GM19023 (cell line): ENCODE results near the gene GAL3ST1.
"Not testable (repeated sequence)": the region's sequence is repeated elsewhere in the genome, so short reads cannot be mapped to it uniquely, and the experiment has no call there.

ENCODE experiments used
- ATAC-seq: cut with Tn5 transposase; IDR thresholded peaks from one replicate; pipeline ENCODE4 v1.9.1; 2021; ENCODE audit warnings: mild to moderate bottlenecking, moderate library complexity; ENCODE audit not compliant: unreplicated experiment

Gene GAL3ST1

DNA sequence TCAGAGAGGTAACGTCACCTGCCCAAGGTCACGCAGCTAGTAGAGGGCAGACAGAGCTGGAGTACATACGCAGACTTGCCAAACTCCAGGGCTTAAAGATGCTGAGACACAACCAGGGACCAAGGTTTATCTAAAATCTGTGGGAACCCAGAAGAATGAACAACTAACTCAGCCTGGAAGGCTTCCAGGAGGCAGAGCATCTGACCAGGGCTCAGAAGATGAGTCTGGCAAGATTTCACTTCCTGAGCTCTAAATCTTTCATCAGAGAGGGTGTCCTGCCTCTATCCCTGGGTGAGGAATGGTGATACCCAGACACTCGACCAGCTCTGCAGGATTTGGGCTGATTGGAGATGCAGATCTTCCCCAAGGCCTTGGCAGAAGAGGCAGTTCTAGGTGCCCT, 9.1 kb downstream of the GAL3ST1 start:
- no peak for ATAC-seq

DNA sequence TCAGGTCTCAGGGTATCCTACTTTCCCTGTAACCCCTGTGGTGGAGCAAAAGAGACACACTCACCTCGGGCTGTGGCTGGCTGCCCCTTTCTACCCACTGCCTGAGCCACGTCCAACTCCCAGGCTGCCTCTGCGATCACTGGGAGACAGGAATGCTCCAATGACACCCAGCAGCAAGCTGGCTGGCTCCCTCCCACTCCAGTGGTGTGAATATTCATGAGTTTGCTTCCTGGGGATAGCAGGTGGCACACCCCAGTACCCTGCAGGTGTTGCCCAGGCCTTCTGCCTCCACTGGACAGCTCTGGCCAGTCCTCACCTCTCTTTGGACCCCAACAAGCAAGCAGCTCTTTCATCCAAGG, 9.7 kb downstream of the GAL3ST1 start:
- no peak for ATAC-seq

DNA sequence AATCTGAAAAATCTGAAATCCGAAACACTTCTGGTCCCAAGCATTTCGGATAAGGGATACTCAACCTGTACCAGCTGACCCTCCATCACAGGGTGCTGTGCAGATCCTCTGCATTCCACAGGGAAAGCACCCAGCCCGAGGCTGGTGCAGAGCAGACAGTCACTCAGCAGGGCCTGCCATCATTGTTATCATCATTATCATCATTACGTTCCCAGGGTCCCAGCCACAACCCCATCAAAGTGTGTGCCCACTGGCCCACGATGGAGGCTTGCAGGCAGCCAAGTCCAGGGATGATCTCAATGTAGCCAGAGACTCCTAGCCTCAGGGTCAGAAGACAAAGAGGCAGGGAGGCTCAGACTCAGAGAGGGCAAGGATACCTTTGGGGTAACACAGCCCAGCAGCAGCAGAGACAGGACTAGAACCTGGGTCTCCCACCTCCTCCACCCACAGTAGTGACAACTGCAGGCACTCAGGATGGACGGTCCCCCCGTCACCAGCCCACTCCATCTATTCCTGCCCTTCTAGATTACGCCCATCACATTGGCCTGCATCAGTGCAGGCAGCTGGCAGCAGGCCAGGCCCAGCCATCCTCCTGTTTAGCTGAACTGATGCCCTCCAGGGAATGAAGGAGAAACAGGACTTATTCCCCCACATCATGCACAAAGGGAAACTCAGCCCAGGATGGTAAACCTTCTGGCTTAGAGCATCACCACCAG, 10.3 kb downstream of the GAL3ST1 start:
- no peak for ATAC-seq

DNA sequence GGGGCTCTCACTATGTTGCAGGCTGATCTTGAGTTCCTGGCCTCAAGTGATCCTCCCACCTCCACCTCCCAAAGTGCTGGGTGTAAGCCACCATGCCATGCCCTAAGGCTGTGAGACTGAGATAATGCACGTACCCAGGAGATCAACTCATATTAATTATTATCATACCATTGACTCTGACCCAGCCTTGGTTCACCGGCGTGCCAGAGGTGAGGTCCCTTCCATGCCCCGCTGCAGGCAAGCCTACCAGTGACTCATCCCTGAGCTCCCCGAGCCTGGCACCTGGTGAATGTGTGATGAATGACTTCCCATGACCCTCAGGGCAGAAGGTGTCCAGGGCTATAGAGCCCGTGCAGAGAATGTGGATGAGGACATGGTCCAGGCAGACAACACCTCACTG, 12.1 kb downstream of the GAL3ST1 start:
- ATAC-seq = no peak

DNA sequence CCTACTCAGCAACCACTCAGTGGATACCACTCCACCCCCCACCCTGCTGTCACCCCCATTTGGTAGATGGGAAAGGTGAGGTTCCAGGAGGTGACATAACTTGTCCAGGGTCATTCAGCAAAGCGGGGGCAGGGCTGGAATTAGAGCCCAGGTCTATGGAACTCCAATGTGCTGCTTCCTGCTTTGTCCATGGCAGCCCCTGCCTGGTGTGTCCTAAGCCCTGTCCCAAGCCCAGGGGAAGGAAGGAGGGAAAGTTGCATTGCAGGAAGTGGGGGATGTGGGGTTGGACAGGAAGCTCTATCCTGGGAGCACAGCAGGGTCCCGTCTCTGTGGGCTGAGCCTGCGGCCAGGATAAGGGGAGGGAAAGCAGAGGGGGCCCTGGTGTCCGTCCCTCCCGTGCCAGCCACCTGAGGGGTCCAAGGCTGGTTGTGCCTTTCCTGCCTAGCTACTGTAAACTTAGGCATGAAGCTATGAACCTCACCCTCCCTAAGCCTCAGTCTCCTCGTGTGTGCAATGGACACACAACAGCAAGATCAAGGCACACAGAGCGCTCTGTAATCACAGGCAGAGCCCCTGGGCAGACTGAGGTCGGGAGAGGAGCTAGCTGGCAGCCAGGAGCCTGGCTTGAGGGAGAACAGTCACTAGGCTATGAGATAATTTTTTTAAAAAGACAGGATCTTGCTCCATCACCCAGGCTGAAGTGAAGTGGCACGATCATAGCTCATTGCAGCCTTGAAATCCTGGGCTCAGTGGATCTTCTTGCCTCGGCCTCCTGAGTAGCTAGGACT, 12.9 kb downstream of the GAL3ST1 start:
- ATAC-seq = no peak

DNA sequence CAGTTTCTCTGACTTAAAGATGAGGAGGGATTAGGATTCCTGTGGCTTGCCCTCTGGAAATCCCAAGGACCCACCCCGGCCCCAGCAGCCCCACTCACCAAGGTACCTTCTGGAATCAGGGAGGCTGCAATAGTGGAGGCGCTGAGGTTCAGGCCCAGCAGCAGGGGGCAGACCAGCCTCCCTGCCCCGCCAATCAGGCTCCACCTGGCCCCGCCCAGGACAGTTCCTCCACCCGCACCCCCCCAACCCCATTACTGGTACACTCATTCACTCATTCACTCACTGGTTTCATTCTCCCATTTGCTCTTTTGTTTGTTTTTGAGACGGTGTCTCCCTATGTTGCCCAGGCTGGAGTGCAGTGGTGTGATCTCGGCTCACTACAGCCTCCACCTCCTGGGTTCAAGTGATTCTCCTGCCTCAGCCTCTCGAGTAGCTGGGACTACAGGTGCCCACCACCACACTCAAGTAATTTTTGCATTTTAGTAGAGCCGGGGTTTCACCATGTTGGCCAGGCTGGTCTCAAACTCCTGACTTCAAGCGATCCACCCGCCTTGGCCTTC, 13.7 kb downstream of the GAL3ST1 start:
- not testable (repeated sequence) for ATAC-seq

DNA sequence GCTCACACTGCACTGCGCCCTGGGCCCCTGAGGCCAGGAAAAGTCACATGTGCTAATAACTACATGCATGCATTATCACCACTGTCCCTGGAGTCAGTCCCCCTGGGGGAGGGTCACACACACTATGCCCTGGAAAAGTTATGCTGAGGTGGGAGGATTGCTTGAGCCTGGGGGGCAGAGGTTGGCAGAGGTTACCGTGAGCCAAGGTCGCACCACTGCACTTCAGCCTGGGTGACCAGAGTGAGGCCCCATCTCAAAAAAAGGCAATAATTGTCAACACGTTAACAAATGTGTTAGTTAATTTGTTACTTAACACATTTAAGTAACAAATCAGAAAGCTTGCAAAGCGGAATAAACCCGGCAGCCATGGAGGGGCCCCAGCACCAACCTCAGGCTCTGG, 14.6 kb downstream of the GAL3ST1 start:
- ATAC-seq = no peak

DNA sequence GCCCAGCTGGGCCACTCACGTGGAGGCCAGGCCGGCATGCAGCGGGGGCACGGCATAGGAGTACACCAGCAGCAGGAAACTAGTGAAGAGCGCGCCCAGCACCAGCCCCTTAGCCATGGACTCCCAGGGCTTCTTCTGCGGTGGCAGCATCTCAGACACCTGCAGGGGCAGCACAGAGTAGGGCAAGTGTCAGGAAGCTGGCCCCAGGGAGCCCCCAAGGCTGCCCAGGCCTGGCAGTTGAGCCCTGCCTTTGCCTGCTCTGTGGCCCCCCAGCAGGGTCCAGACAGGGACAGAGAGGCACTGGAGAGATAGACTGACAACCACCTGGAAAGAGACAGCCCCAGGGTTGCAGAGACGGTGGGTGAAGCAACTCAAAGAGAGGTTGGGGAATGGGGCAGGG, 17.2 kb downstream of the GAL3ST1 start:
- no peak for ATAC-seq

DNA sequence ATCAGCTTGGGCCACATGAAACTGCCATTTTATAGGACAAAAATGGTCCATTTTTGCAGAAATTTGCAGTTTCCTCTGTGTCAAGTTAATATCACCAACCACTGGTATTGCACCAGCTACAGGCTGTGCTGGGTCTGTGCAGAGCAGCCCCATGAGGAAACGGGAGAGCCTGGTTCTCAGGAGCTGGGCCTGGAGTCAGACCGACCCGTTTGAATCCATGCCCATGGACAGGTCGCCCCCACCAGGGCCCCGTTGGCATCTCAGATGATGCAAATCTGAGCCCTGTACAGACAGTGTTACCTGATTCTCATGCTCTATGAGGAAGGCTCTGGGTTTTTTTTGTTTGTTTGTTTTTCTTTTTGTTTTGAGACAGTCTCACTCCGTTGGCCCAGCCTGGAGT, 18.1 kb downstream of the GAL3ST1 start:
- no peak for ATAC-seq

DNA sequence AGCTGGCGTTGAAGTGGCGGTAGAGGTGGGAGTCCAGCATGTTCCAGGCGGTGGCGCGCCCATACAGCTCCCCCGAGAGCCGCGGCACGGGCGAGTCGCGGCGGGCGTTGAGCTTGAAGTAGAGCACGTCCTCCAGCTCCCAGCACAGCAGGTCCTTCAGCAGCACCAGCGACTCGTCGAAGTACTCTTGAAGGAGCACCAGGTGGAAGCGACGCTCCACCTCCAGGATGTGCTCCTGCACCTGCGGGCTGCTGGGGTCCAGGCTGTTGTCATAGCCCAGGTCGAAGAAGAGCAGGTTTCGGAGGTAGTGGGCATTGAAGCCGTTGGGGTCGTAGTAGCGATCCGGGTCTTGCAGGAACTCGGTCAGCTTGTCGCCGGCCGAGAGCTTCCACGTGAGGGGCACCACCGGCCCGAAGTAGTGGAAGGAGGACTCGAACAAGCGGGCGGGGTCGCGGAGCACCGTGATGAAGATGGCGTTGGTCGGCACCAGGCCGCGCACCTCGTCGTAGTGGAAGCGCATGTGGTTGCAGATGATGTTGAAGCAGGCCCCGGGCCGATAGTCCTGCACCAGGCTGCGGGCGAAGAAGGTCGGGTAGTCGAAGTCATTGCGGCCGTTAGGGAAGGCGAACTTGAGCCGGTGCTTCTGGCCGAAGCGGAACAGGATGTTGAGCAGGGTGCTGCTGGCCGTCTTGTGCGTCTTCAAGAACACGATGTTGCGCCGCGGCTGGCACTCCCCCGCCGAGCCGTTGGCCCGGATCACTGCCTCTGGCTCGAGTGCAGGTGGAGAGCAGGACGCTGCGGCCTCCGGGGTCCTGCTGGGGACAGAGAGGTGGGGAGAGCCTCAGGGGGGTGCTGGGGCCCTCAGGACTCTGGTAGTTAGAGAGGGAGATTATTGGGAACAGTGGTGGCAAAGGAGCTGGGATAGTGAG, 18.9 kb downstream of the GAL3ST1 start:
- ATAC-seq = no peak

DNA sequence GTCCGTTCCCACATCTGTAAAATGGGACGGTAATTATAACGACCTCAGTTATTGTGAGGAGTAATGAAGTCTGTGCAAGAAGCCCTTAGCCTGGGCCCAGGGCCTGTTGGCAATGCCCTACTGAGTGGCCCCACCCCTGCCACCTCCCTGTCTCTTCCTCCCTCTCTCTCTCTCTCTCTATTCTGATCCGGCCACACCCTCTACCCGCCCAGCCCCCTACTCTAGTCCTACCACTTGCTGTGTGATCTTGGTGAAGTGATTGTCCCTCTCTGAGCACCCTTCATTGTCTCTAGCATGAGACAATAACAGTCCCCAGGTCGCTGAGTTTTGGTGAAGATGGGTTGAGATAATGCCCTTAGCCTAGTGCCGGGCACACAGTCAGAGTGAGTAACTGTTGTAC, 20.5 kb downstream of the GAL3ST1 start:
- no peak for ATAC-seq

DNA sequence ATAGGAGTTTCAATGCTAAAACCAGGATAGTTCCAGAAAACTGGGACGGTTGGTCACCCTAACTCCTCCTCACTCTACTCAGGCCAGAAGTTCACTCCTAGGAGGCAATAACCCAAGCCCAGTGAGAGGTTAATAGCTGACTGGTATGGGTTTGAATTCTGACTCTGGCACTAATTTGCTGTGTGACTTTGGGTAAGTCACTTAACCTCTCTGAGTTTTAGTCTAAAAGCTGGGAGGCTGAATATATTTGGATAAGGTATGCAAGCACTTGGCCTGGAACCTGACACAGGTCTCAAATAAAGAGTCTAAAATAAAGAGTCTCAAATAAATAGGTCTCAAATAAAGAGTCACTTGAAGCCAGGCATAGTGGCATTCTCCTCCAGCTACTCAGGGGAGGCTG, 21.7 kb downstream of the GAL3ST1 start:
- no peak for ATAC-seq

DNA sequence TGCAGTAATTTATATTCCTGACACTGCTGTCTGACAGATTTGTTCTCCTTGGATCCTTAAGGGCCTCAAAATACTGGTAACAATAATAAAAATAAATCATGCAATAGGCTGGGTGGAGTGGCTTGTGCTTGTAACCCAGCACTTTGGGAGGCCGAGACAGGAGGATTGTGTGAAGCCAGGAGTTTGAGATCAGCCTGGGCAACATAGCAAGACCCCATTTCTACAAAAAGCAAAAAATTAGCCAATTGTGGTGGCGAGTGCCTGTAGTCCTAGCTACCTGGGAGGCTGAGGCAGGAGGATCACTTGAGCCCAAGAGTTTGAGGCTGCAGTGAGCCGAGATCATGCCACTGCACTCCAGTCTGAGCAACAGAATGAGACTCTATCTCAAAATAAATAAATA, 22.7 kb downstream of the GAL3ST1 start:
- not testable (repeated sequence) for ATAC-seq

DNA sequence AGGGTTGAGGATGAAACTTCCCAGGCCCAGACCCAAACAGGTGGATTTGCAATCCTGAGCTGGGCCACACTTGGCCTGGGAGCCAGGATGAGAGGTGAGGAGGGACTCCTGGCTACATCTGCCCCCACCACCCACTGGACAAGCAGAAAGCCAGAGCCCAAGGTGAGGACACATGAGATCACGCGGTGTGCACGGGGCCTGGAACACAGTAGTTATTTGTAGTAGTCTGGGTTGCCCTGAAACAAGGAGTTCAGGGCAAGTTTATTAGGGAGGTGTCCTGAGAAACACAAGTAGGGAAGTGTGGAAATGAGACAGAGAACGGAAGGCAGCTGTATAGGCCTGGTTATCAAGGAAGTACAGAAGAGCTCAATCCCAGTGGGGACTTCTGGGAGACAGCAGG, 27.3 kb downstream of the GAL3ST1 start:
- no peak for ATAC-seq

DNA sequence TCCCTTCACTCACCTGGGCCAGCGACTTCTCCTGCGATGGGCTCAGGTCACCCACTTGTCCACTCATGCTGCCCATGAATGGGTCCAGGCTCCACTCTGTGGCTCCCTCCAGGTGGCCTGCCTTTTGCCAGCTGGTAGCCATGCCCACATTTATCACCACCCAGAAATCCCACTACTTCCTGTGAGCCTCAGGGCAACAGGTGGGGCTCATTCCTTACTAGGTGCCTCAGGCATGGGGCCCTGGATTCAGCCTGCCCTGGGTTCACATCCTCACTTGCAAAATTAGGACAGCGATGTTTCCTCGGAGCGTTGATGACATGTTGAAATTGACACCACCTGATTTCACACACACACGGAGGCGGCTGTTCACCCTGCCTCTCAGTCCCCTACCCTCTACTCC, 27.8 kb downstream of the GAL3ST1 start, which contains the start of gene SEC14L6:
SEC14L6 (minus strand) TSS at position 126 of the 400 bp plus-strand sequence; CDS start at position 67, 59 bp downstream.
- ATAC-seq = no peak

DNA sequence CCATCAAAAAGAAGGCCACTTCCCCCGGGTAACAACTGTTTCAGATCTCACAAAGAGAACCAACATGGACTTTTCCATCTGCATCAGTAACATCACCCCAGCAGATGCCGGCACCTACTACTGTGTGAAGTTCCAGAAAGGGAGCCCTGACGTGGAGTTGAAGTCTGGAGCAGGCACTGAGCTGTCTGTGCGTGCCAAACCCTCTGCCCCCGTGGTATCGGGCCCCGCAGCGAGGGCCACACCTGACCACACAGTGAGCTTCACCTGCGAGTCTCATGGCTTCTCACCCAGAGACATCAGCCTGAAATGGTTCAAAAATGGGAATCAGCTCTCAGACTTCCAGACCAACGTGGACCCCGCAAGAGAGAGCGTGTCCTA, 31.7 kb downstream of the GAL3ST1 start:
- no peak for ATAC-seq

DNA sequence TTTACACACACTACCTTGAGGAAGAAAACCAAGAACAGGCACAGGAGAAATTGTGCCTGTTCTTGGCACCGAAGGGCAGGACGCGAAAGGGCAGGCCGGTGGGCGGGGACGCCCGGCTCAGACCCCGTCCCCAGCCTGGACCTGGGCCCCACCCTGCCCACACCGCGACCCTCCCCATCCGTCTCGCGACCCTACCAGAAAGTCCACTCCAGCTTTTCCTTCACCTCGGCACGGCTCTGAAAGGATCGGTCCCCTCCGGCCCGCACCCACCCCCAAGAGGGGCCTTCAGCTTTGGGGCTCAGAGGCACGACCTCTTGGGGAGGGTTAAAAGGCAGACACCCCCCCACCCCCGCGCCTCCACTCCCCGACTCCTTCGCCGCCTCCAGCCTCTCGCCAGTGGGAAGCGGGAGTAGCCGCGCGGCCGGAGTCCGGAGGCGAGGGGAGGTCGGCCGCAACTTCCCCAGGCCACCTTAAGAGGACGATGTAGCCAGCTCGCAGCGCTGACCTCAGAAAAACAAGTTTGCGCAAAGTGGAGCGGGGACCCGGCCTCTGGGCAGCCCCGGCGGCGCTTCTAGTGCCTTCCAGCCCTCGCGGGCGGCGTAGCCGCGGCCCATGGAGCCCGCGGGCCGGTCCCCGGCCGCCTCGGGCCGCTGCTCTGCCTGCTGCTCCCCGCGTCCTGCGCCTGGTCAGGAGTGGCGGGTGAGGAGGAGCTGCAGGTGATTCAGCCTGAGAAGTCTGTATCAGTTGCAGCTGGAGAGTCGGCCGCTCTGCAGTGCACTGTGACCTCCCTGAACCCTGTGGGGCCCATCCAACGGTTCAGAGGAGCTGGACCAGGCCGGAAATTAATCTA, 32.3 kb downstream of the GAL3ST1 start:
- ATAC-seq = no peak

DNA sequence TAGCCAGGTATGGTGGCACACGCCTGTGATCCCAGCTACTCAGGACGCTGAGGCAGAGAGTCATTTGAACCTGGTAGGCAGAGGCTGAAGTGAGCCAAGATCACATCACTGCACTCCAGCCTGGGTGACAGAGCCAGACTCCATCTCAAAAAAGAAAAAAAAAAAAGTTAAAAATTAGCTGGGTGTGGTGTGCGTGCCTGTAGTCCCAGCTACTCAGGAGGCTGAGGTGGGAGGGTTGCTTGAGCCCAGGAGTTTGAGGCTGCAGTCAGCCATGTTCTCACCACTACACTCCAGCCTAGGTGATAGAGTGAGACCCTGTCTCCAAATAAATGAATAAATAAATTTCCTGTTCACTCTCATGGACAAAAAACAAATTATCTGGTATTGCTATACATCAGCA, 33.0 kb downstream of the GAL3ST1 start:
- ATAC-seq = not testable (repeated sequence)

DNA sequence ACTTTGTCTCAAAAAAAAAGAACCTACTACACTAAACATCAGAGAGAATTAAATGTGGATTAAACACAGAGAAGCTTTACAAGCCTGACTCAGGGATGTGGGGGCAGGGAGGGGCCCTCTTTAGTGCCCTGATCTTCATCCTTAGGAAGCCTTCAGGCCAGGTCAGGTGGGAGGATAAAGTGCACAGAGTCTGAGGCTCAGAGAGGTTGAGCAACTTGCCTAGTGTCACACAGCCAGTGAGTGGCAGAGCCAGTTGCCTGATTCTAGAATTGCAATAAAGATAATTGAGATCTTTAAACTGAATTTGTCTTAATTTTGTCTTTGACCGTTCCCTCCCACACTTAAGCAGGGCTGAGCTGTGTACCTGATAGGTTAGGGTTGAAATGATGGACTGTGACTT, 35.1 kb downstream of the GAL3ST1 start:
- no peak for ATAC-seq

DNA sequence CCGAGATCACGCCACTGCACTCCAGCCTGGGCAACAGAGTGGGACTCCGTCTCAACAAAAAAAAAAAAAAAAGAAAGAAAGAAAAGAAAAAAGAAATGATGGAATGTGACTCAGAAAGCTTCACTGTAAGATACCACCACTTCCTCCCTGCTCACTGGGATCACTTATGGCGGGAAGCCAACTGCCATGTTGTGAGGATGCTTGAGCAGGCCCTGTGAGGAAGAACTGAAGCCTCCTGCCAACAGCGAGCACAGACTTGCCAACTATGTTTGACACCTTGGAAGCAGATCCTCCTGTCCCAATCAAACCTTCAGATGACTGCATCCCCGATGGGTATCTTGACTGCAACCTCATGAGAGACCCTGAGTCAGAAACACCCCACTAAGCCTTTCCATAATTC, 36.2 kb downstream of the GAL3ST1 start:
- ATAC-seq = no peak
